Ammon's horn (tissue), 1 donor: ENCODE results near the gene KHDRBS2.

Experiments
- DNase-seq: peaks from one replicate; pipeline ENCODE4 v3.0.0-alpha.2; 2016; ENCODE audit warnings: low spot score

KHDRBS2 gene

GRCh38 chr6:62035952-62036351 lies 250.1 kb downstream of the KHDRBS2 start:
- no peak for DNase-seq

GRCh38 chr6:62013719-62014118 lies 272.3 kb downstream of the KHDRBS2 start:
- no peak for DNase-seq

GRCh38 chr6:62009445-62009844 lies 276.6 kb downstream of the KHDRBS2 start:
- DNase-seq, result no peak

- DNase-seq, result no peak
These were observed 296.4 kb downstream of the KHDRBS2 start for GRCh38 chr6:61989616-61990015.

- no peak for DNase-seq
These were observed 305.4 kb downstream of the KHDRBS2 start for GRCh38 chr6:61980622-61981021.

- DNase-seq, result no peak
These were observed 308.1 kb downstream of the KHDRBS2 start for GRCh38 chr6:61977947-61978346.

- DNase-seq, result peak; percentile 16
These were observed 308.9 kb downstream of the KHDRBS2 start for GRCh38 chr6:61977099-61977498.

- peak; percentile 20 for DNase-seq
These were observed 326.8 kb downstream of the KHDRBS2 start for GRCh38 chr6:61959196-61959595.

GRCh38 chr6:61953851-61954250 lies 332.2 kb downstream of the KHDRBS2 start:
- DNase-seq, result no peak

- no peak for DNase-seq
These were observed 334.4 kb downstream of the KHDRBS2 start for GRCh38 chr6:61951586-61951985.

GRCh38 chr6:61950811-61951210 lies 335.2 kb downstream of the KHDRBS2 start:
- no peak for DNase-seq

- no peak for DNase-seq
These were observed 336.1 kb downstream of the KHDRBS2 start for GRCh38 chr6:61949971-61950370.

- no peak for DNase-seq
These were observed 336.9 kb downstream of the KHDRBS2 start for GRCh38 chr6:61949161-61949560.

- no peak for DNase-seq
These were observed 338.6 kb downstream of the KHDRBS2 start for GRCh38 chr6:61947311-61947947.

GRCh38 chr6:61940919-61941318 lies 345.1 kb downstream of the KHDRBS2 start:
- DNase-seq, result no peak

- DNase-seq, result no peak
These were observed 350.7 kb downstream of the KHDRBS2 start for GRCh38 chr6:61935242-61935846.

GRCh38 chr6:61909486-61909885 lies 376.5 kb downstream of the KHDRBS2 start:
- no peak for DNase-seq

GRCh38 chr6:61901748-61902147 lies 384.3 kb downstream of the KHDRBS2 start:
- no peak for DNase-seq

GRCh38 chr6:61894536-61894935 lies 391.5 kb downstream of the KHDRBS2 start:
- DNase-seq, result no peak

GRCh38 chr6:61887423-61887822 lies 398.6 kb downstream of the KHDRBS2 start:
- no peak for DNase-seq

GRCh38 chr6:61886608-61887259 lies 399.3 kb downstream of the KHDRBS2 start:
- no peak for DNase-seq

GRCh38 chr6:61869632-61870400 lies 416.2 kb downstream of the KHDRBS2 start:
- no peak for DNase-seq
